CD4-positive, alpha-beta T cell (primary cell): ENCODE results near the gene DNTTIP2. TPM values are rescaled to one million over a fixed set of nuclear protein-coding genes. Genes with fewer than 3 reads are reported as not detected.

Source experiments
- ATAC-seq: fragments of 200-7000 bp; cut with Tn5 transposase; one replicate; pipeline ENCODE4 v1.10.0; 2022; ENCODE audit warnings: mild to moderate bottlenecking; ENCODE audit not compliant: poor library complexity
- CTCF ChIA-PET: fragments of 350-600 bp; sonication (Branson Sonifier 250); formaldehyde crosslinking; loops from one replicate; lab custom pipeline; 2021; ENCODE audit warnings: antibody characterized with exemption, inconsistent platforms; lab: Charles Lee
- POLR2A ChIA-PET: fragments of 350-600 bp; sonication (Branson Sonifier 250); formaldehyde crosslinking; loops from one replicate; lab custom pipeline; 2021; ENCODE audit warnings: antibody characterized with exemption, inconsistent platforms; lab: Charles Lee
- DNase-seq, 14 experiments: peaks; one replicate each; pipeline ENCODE4 v3.0.0-alpha.2; 2013 to 2020; ENCODE audit warnings: mixed read lengths in 2 of 14
- H3K27ac ChIP-seq, 2 donors: one replicate each; pipeline versions ENCODE4 v1.5.1 to v1.7.0; 2013; ENCODE audit warnings: low read length in 2 of 2, low read depth in 1 of 2, mild to moderate bottlenecking in 1 of 2
- H3K27me3 ChIP-seq, 2 experiments: 1 replicate in 1 of 2; 2 replicates in 1 of 2; pipeline versions ENCODE4 v1.6.1 to v1.7.0; 2013; ENCODE audit warnings: low read length in 2 of 2, control low read depth in 1 of 2, mild to moderate bottlenecking in 1 of 2, moderate library complexity in 1 of 2; ENCODE audit not compliant: insufficient read depth in 2 of 2, control insufficient read depth in 1 of 2
- H3K36me3 ChIP-seq: one replicate; pipeline ENCODE4 v1.6.1; 2013; ENCODE audit warnings: low read length, control low read depth; ENCODE audit not compliant: insufficient read depth
- H3K4me1 ChIP-seq: one replicate; pipeline ENCODE4 v1.6.1; 2013; ENCODE audit warnings: low read length, control low read depth; ENCODE audit not compliant: insufficient read depth
- H3K4me3 ChIP-seq: one replicate; pipeline ENCODE4 v1.5.1; 2013; ENCODE audit warnings: mild to moderate bottlenecking, low read length, moderate library complexity
- H3K9me3 ChIP-seq, 2 experiments: 1 replicate in 1 of 2; 2 replicates in 1 of 2; pipeline versions ENCODE4 v1.6.1 to v1.7.0; 2013; ENCODE audit warnings: low read length in 2 of 2, mild to moderate bottlenecking in 2 of 2, control low read depth in 1 of 2, moderate library complexity in 1 of 2; ENCODE audit not compliant: control insufficient read depth in 1 of 2, insufficient read depth in 1 of 2
- H3K27ac Mint-ChIP-seq: one replicate; pipeline ENCODE4 v1.8.0; 2020; ENCODE audit warnings: mixed read lengths
- H3K27me3 Mint-ChIP-seq: one replicate; pipeline ENCODE4 v1.8.0; 2021; ENCODE audit warnings: mixed read lengths
- H3K36me3 Mint-ChIP-seq: one replicate; pipeline ENCODE4 v1.8.0; 2021; ENCODE audit warnings: low read depth, mixed read lengths
- H3K4me1 Mint-ChIP-seq: one replicate; pipeline ENCODE4 v1.8.0; 2021; ENCODE audit warnings: low read depth, mixed read lengths
- H3K4me3 Mint-ChIP-seq: one replicate; pipeline ENCODE4 v1.8.0; 2020; ENCODE audit warnings: mild to moderate bottlenecking, mixed read lengths
- H3K9me3 Mint-ChIP-seq: one replicate; pipeline ENCODE4 v1.8.0; 2020; ENCODE audit warnings: mixed read lengths
- intact Hi-C, 2 experiments: fragments of 100-400 bp; cut with DNase I in 1 of 2; cut with micrococcal nuclease in 1 of 2; formaldehyde crosslinking; loops; one replicate each; pipeline versions ENCODE4 v1.15.1 to v1.9.0; 2023 to 2025; cut with DNase I, micrococcal nuclease
- total RNA-seq, 174 experiments: library from RNA in 2 of 174; stranded (reverse) in 2 of 174; gene quantifications; one replicate each; pipeline ENCODE4 v1.2.3 and lab custom pipeline; 2021 to 2026
- TF ChIP-seq, protein P1 (sequence below): fragments of 200-600 bp; IDR thresholded peaks from one replicate; pipeline ENCODE4 v1.8.0; 2022; ENCODE audit warnings: antibody characterized with exemption, mild to moderate bottlenecking

DNTTIP2 gene
- total RNA-seq, 2 experiments from 2014 or later = 110 to 120 TPM

DNA sequence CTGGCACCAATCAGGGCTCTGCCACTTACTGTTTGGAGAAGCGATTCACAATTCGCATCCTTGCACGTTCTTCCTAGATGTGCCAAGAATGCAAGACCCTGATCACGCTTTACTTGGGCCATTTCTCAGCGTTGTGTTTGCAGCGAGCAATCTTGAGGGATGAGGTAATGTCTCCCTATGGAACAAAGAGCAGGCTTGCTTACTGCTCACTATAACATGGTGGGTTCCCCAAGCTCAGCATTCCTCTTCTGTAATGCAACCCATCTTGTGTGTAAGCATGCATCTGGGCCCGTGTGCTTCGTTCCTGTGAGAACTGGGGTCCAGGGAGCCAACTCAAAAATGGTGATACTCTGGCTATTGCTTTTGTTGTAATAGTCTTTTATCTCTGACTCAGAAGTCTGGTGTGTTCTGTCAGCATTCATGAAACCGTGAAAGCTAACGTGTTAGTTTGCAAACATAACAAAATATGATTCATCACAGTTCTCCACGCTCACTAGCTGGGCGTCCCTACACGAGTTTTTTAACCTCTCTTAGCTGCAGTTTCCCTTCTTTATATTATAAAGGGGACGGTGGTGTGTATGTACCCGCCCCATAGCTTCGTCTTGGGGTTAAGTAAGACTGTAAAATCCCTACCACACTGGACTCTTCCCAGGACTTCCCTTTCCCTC is 33.3 kb downstream of the DNTTIP2 start:
- peak overlapping the region; percentile 89 for H3K4me3 Mint-ChIP-seq
- H3K4me1 ChIP-seq = peaks cover 23% of the 10 kb centered on the region
- intact Hi-C loops = loop anchor here (2.0 to 10.0 kb wide), 13 partner anchors 63 to 1389 kb away; partner anchors contain the start of genes DR1 (in 2 of the 2), FNBP1L (in 2 of the 2), ABCD3 (in 1 of the 2) and CCDC18 (in 1 of the 2)
- H3K9me3 ChIP-seq = no peaks in the 10 kb centered on the region
- peaks cover 25% of the 10 kb centered on the region for H3K36me3 Mint-ChIP-seq
- ATAC-seq (peak; percentile 45), DNase-seq (peak in 4 of 14 experiments; percentile 4 to 71 (median 20))
- H3K27ac ChIP-seq = peak overlapping the region; percentile 79 to 87
- H3K27me3 Mint-ChIP-seq = peaks cover 7% of the 10 kb centered on the region
- H3K27ac Mint-ChIP-seq = peak overlapping the region; percentile 100
- no peaks in the 10 kb centered on the region for H3K36me3 ChIP-seq
- H3K9me3 Mint-ChIP-seq = no peaks in the 10 kb centered on the region
- peaks cover 37% of the 10 kb centered on the region for H3K4me1 Mint-ChIP-seq
- ChIA-PET POLR2A (interaction anchor here (0.7 to 4.2 kb wide), 29 partner anchors 10 to 1388 kb away, joined by 3 to 70 read pairs (median 6); partner anchors contain the start of genes ABCD3, ALG14, DIPK1A and DNTTIP2), CTCF (interaction anchor here (0.7 to 1.8 kb wide), 6 partner anchors 32 to 216 kb away, joined by 3 to 15 read pairs (median 6); partner anchors contain the start of genes DNTTIP2 and GCLM)
- H3K4me3 ChIP-seq = peak overlapping the region; percentile 95
- TF ChIP-seq, protein P1, sequence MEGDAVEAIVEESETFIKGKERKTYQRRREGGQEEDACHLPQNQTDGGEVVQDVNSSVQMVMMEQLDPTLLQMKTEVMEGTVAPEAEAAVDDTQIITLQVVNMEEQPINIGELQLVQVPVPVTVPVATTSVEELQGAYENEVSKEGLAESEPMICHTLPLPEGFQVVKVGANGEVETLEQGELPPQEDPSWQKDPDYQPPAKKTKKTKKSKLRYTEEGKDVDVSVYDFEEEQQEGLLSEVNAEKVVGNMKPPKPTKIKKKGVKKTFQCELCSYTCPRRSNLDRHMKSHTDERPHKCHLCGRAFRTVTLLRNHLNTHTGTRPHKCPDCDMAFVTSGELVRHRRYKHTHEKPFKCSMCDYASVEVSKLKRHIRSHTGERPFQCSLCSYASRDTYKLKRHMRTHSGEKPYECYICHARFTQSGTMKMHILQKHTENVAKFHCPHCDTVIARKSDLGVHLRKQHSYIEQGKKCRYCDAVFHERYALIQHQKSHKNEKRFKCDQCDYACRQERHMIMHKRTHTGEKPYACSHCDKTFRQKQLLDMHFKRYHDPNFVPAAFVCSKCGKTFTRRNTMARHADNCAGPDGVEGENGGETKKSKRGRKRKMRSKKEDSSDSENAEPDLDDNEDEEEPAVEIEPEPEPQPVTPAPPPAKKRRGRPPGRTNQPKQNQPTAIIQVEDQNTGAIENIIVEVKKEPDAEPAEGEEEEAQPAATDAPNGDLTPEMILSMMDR = no peak
- no peaks in the 10 kb centered on the region for H3K27me3 ChIP-seq

DNA sequence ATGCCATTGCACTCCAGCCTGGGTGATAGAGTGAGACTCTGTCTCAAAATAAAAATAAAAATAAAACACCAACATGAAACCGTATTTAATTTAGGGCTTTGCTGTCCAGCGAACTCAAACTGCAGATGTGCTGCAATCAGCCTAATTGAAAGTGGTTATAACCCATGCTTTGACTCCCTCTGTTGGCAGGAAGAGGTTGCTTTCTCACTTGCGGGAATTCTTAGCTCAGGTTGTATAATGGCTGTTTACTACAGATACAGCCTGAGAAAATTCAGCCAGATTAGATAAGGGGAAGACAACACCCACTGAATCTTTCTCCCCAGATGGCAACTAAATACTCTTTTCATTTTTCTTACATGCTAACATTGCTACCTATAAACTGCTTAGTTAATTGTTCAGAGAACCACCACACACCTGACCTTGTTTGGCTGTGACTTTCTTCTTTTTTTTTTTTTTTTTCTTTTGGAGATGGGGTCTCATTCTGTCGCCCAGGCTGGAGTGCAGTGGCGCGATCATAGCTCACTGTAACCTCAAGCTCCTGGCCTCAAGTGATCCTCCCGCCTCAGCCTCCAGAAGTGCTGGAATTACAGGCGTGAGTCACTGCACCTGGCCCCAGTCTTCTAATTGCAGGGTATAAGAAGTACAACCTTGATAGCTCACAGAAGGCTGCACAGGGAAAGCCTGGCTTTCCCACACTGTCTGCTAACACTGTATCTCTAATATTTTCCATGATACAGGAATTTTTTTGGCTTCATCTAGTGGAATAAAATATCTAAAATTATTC is 34.6 kb downstream of the DNTTIP2 start:
- Histone ChIP-seq H3K9me3 (no peaks in the 10 kb centered on the region), H3K27me3 (no peaks in the 10 kb centered on the region), H3K36me3 (no peaks in the 10 kb centered on the region), H3K27ac (no peak overlapping the region), H3K4me3 (no peak overlapping the region), H3K4me1 (peaks cover 23% of the 10 kb centered on the region)
- peaks cover 37% of the 10 kb centered on the region for H3K4me1 Mint-ChIP-seq
- peak overlapping the region; percentile 91 for H3K27ac Mint-ChIP-seq
- H3K4me3 Mint-ChIP-seq = peak overlapping the region; percentile 81
- CTCF ChIA-PET = interaction anchor here (0.5 to 2.1 kb wide), 22 partner anchors 27 to 1013 kb away, joined by 3 to 40 read pairs (median 4); partner anchors contain the start of genes DNTTIP2, DR1, GCLM and MTF2
- H3K27me3 Mint-ChIP-seq = peaks cover 7% of the 10 kb centered on the region
- intact Hi-C loops = loop anchor here (1.0 to 10.0 kb wide), 17 partner anchors 30 to 1390 kb away; partner anchors contain the start of genes DR1 (in 2 of the 2), FNBP1L (in 2 of the 2), ABCD3 (in 1 of the 2) and CCDC18 (in 1 of the 2)
- TF ChIP-seq, protein P1 = peak; percentile 66
- POLR2A ChIA-PET = interaction anchor here (0.6 to 3.3 kb wide), 8 partner anchors 35 to 765 kb away, joined by 3 to 70 read pairs (median 4); partner anchors contain the start of genes DNTTIP2, DR1 and MTF2
- ATAC-seq (peak; percentile 15), DNase-seq (peak in 10 of 14 experiments; percentile 10 to 83 (median 37))
- H3K9me3 Mint-ChIP-seq = no peaks in the 10 kb centered on the region
- H3K36me3 Mint-ChIP-seq = peaks cover 24% of the 10 kb centered on the region
